Measurements from ENCODE around the gene GABRQ. TPM values are rescaled to one million over a fixed set of nuclear protein-coding genes. Genes with fewer than 3 reads are reported as not detected.

The GABRQ gene
- total RNA-seq (2021; fragmentation: NEBNext Ultra II Directional; extraction: Animal tissue kit (Norgen Biotek cat#: 25700)) = not detected
- long read RNA-seq = 0 reads

GRCh38 chrX:152637649-152638442, at the start of gene GABRQ:
Gene GABRQ (plus strand): TSS chrX:152637895. CDS start chrX:152638203, 308 bp downstream.
- no peaks in the 10 kb centered on the region for H3K36me3 Mint-ChIP-seq (ENCODE audit: low read depth)
- H3K9me3 Mint-ChIP-seq = no peaks in the 10 kb centered on the region
- no peak for TF ChIP-seq CTCF (IDR thresholded peaks at IDR 0.05)
- H3K4me3 Mint-ChIP-seq = no peak within 1 kb of the TSS
- H3K4me1 Mint-ChIP-seq (ENCODE audit: low read depth) = no peaks in the 10 kb centered on the region
- peaks cover 16% of the 10 kb centered on the region; the same call in 1 of the 2 replicates for H3K27me3 Mint-ChIP-seq (ENCODE audit: insufficient read depth)
- no peak within 1 kb of the TSS for H3K27ac Mint-ChIP-seq
- no peak for DNase-seq

GRCh38 chrX:152588206-152588605, 49.5 kb upstream of the GABRQ start:
- H3K36me3 Mint-ChIP-seq (ENCODE audit: low read depth) = no peaks in the 10 kb centered on the region
- no peaks in the 10 kb centered on the region for H3K27me3 Mint-ChIP-seq (ENCODE audit: insufficient read depth)
- TF ChIP-seq CTCF (IDR thresholded peaks at IDR 0.05) = no peak
- no peak overlapping the region for H3K27ac Mint-ChIP-seq
- no peak for DNase-seq
- H3K4me1 Mint-ChIP-seq (ENCODE audit: low read depth) = no peaks in the 10 kb centered on the region
- no peak overlapping the region for H3K4me3 Mint-ChIP-seq
- H3K9me3 Mint-ChIP-seq = no peaks in the 10 kb centered on the region

- Mint-ChIP-seq H3K9me3 (peaks cover 5% of the 10 kb centered on the region; the same call in 1 of the 2 replicates), H3K27me3 (ENCODE audit: insufficient read depth) (no peaks in the 10 kb centered on the region; the same call in 1 of the 2 replicates)
These were observed 36.7 kb upstream of the GABRQ start for GRCh38 chrX:152600853-152601633.

GRCh38 chrX:152601848-152602616, 35.7 kb upstream of the GABRQ start:
- Mint-ChIP-seq H3K4me3 (no peak overlapping the region), H3K27ac (no peak overlapping the region), H3K4me1 (ENCODE audit: low read depth) (no peaks in the 10 kb centered on the region), H3K27me3 (ENCODE audit: insufficient read depth) (no peaks in the 10 kb centered on the region; the same call in 1 of the 2 replicates), H3K36me3 (ENCODE audit: low read depth) (no peaks in the 10 kb centered on the region), H3K9me3 (peaks cover 5% of the 10 kb centered on the region; the same call in 1 of the 2 replicates)
- TF ChIP-seq CTCF (IDR thresholded peaks at IDR 0.05) = no peak
- no peak for DNase-seq

More at GRCh38 chrX:152600853-152601633, 36.7 kb upstream of the GABRQ start:
- Mint-ChIP-seq H3K36me3 (ENCODE audit: low read depth) (no peaks in the 10 kb centered on the region), H3K27ac (no peak overlapping the region), H3K4me1 (ENCODE audit: low read depth) (no peaks in the 10 kb centered on the region), H3K4me3 (no peak overlapping the region)
- no peak for DNase-seq
- TF ChIP-seq CTCF (IDR thresholded peaks at IDR 0.05) = no peak

- no peaks in the 10 kb centered on the region for H3K27me3 Mint-ChIP-seq (ENCODE audit: insufficient read depth)
These were observed 22.9 kb upstream of the GABRQ start for GRCh38 chrX:152614791-152615190.

More at GRCh38 chrX:152614791-152615190, 22.9 kb upstream of the GABRQ start:
- no peak overlapping the region for H3K27ac Mint-ChIP-seq
- peaks cover 5% of the 10 kb centered on the region; the same call in 1 of the 2 replicates for H3K9me3 Mint-ChIP-seq
- no peak for DNase-seq
- no peaks in the 10 kb centered on the region for H3K36me3 Mint-ChIP-seq (ENCODE audit: low read depth)
- H3K4me3 Mint-ChIP-seq = no peak overlapping the region
- TF ChIP-seq CTCF (IDR thresholded peaks at IDR 0.05) = no peak
- no peaks in the 10 kb centered on the region for H3K4me1 Mint-ChIP-seq (ENCODE audit: low read depth)

Measured in HFFc6 (cell line).